Measurements from ENCODE around the gene CXCL14. TPM values are rescaled to one million over a fixed set of nuclear protein-coding genes. Genes with fewer than 3 reads are reported as not detected.
A peak's percentile ranks its signal among the peaks of the same experiment; 100 is the strongest.

The CXCL14 gene
- total RNA-seq, 1 donor from 2014 or later, result 42.4 TPM

GRCh38 chr5:135557076-135557838 lies 21.5 kb downstream of the CXCL14 start:
- intact Hi-C loops (cut with DNase I), result no loop called here
- Histone ChIP-seq H3K27ac (no peak overlapping the region), H3K9me3 (no peaks in the 10 kb centered on the region), H3K27me3 (ENCODE audit: low read depth) (peaks cover 35% of the 10 kb centered on the region), H3K4me1 (peaks cover 6% of the 10 kb centered on the region), H3K4me3 (no peak overlapping the region), H3K36me3 (no peaks in the 10 kb centered on the region)
- no peak for ATAC-seq
- DNase-seq, result no peak
- TF ChIP-seq CTCF (IDR thresholded peaks at IDR 0.05), result no peak

- H3K9me3 ChIP-seq, result no peaks in the 10 kb centered on the region
- DNase-seq, result no peak
- intact Hi-C loops (cut with DNase I), result no loop called here
- TF ChIP-seq CTCF (IDR thresholded peaks at IDR 0.05), result no peak
- no peak for ATAC-seq
- H3K4me1 ChIP-seq, result peaks cover 6% of the 10 kb centered on the region
- no peak overlapping the region for H3K4me3 ChIP-seq
- H3K27me3 ChIP-seq (ENCODE audit: low read depth), result peaks cover 37% of the 10 kb centered on the region
- H3K27ac ChIP-seq, result no peak overlapping the region
- no peaks in the 10 kb centered on the region for H3K36me3 ChIP-seq
Measured at GRCh38 chr5:135556620-135557019, 22.2 kb downstream of the CXCL14 start.

- no peak for ATAC-seq
- Histone ChIP-seq H3K27me3 (ENCODE audit: low read depth) (peaks cover 35% of the 10 kb centered on the region), H3K4me3 (no peak overlapping the region), H3K9me3 (no peaks in the 10 kb centered on the region), H3K4me1 (peaks cover under 1% of the 10 kb centered on the region), H3K36me3 (no peaks in the 10 kb centered on the region), H3K27ac (no peak overlapping the region)
- DNase-seq, result no peak
- intact Hi-C loops (cut with DNase I), result no loop called here
- no peak for TF ChIP-seq CTCF (IDR thresholded peaks at IDR 0.05)
Measured at GRCh38 chr5:135555530-135555929, 23.3 kb downstream of the CXCL14 start.

- DNase-seq, result no peak
Measured at GRCh38 chr5:135553688-135554462, 24.9 kb downstream of the CXCL14 start.

More at GRCh38 chr5:135553688-135554462, 24.9 kb downstream of the CXCL14 start:
- no peaks in the 10 kb centered on the region for H3K36me3 ChIP-seq
- ATAC-seq, result peak; percentile 42 to 58
- intact Hi-C loops (cut with DNase I), result loop anchor here (5.0 kb wide), 1 partner anchor 87 kb away; no protein-coding TSS in a partner anchor
- no peaks in the 10 kb centered on the region for H3K9me3 ChIP-seq
- no peak overlapping the region for H3K4me3 ChIP-seq
- peaks cover 39% of the 10 kb centered on the region for H3K27me3 ChIP-seq (ENCODE audit: low read depth)
- no peak overlapping the region for H3K27ac ChIP-seq
- peak; percentile 31 for TF ChIP-seq CTCF (IDR thresholded peaks at IDR 0.05)
- H3K4me1 ChIP-seq, result no peaks in the 10 kb centered on the region
